GM12878 (cell line): ENCODE data around the gene LRRC41. TPM values are rescaled to one million over a fixed set of nuclear protein-coding genes. Genes with fewer than 3 reads are reported as not detected.

ENCODE experiments used
- ATAC-seq: fragments of 200-7000 bp; cut with Tn5 transposase; 3 replicates; pipeline ENCODE4 v1.9.1; 2020; ENCODE audit warnings: mild to moderate bottlenecking, moderate library complexity
- BruUV-seq: library from RNA; stranded (reverse); fragments of 400-500 nt; replicated peaks from 2 replicates; lab custom pipeline; 2021; lab: Mats Ljungman, UMichigan
- CTCF ChIA-PET: fragments of 300-600 bp; sonication (Branson Sonifier 250); formaldehyde crosslinking; extraction: SDS; loops from one replicate; lab custom pipeline; 2021; ENCODE audit warnings: inconsistent platforms; lab: Yijun Ruan, JAX
- POLR2A ChIA-PET: fragments of 350-600 bp; formaldehyde crosslinking; extraction: SDS; loops from one replicate; lab custom pipeline; 2021; ENCODE audit warnings: inconsistent platforms; lab: Charles Lee
- RAD21 ChIA-PET: fragments of 300-600 bp; sonication (Branson Sonifier 250); formaldehyde crosslinking; loops from one replicate; lab custom pipeline; 2023; ENCODE audit warnings: antibody characterized with exemption; ENCODE audit not compliant: unreplicated experiment; lab: Charles Lee
- SMC1A ChIA-PET: fragments of 300-600 bp; sonication (Branson Sonifier 250); formaldehyde crosslinking; loops from one replicate; lab custom pipeline; 2023; ENCODE audit not compliant: unreplicated experiment, uncharacterized antibody; lab: Charles Lee
- DNase-seq: peaks from one replicate; pipeline ENCODE4 v3.0.0-alpha.2; 2011; ENCODE audit warnings: low read depth, low spot score
- FAIRE-seq: peaks from 3 replicates; lab custom pipeline; 2011; peaks lifted over from hg19 to GRCh38; lab: Jason Lieb, UNC
- H2AFZ ChIP-seq: 2 replicates; pipeline ENCODE4 v1.6.0; 2011; ENCODE audit warnings: low read depth, low read length, control low read depth; ENCODE audit not compliant: control insufficient read depth
- H3K27ac ChIP-seq: 2 replicates; pipeline ENCODE4 v1.5.1; 2011; ENCODE audit warnings: control low read depth; ENCODE audit not compliant: control insufficient read depth, insufficient read depth
- H3K27me3 ChIP-seq, 2 experiments: replicated peaks in 1 of 2; 2 replicates each; pipeline versions ENCODE4 v1.6.0 to v1.6.1; 2011; ENCODE audit warnings: low read length in 1 of 2; ENCODE audit not compliant: control insufficient read depth in 2 of 2, insufficient read depth in 2 of 2
- H3K36me3 ChIP-seq, 2 experiments: 2 replicates each; pipeline ENCODE4 v1.5.1; 2011; ENCODE audit warnings: low read length in 1 of 2; ENCODE audit not compliant: control insufficient read depth in 2 of 2, insufficient read depth in 2 of 2
- H3K4me1 ChIP-seq: 2 replicates; pipeline ENCODE4 v1.6.1; 2011; ENCODE audit warnings: mild to moderate bottlenecking, low read length, moderate library complexity, mixed read lengths; ENCODE audit not compliant: control insufficient read depth, insufficient read depth
- H3K4me2 ChIP-seq: 2 replicates; pipeline ENCODE4 v1.6.0; 2011; ENCODE audit warnings: control low read depth; ENCODE audit not compliant: control insufficient read depth, insufficient read depth
- H3K4me3 ChIP-seq: fragments of 200-600 bp; sonication (generic); 2 replicates; pipeline ENCODE4 v1.5.1; 2016
- H3K79me2 ChIP-seq: 2 replicates; pipeline ENCODE4 v1.6.0; 2011; ENCODE audit warnings: low read length; ENCODE audit not compliant: control insufficient read depth, insufficient read depth
- H3K9ac ChIP-seq: 2 replicates; pipeline ENCODE4 v1.8.0; 2011; ENCODE audit warnings: low read length, control low read depth, mixed read lengths; ENCODE audit not compliant: control insufficient read depth, insufficient read depth
- H3K9me3 ChIP-seq: replicated peaks from 3 replicates; pipeline ENCODE4 v1.5.1; 2011; ENCODE audit warnings: mild to moderate bottlenecking, low read length; ENCODE audit not compliant: control insufficient read depth, insufficient read depth
- H4K20me1 ChIP-seq: 2 replicates; pipeline ENCODE4 v1.6.0; 2011; ENCODE audit not compliant: control insufficient read depth, insufficient read depth
- ELK1 ChIP-seq: IDR thresholded peaks from 2 replicates; pipeline ENCODE4 v1.6.1; 2012; ENCODE audit warnings: low read depth, low read length, improper control_type of control experiment
- NR2C1 ChIP-seq: fragments of 450-650 bp; IDR thresholded peaks from 2 replicates; pipeline ENCODE4 v1.6.1; 2017; ENCODE audit warnings: antibody characterized with exemption, mild to moderate bottlenecking, moderate library complexity
- POLR2AphosphoS5 ChIP-seq: IDR thresholded peaks from 2 replicates; pipeline ENCODE4 v1.6.1; 2011; ENCODE audit warnings: mild to moderate bottlenecking, low read length, inconsistent platforms
- POU2F2 ChIP-seq: IDR thresholded peaks from 3 replicates; pipeline ENCODE4 v1.6.1; 2011; ENCODE audit warnings: low read depth, mild to moderate bottlenecking, low read length, borderline replicate concordance
- SIX5 ChIP-seq: IDR thresholded peaks from 2 replicates; pipeline ENCODE4 v1.6.1; 2011; ENCODE audit warnings: mild to moderate bottlenecking, low read depth, low read length, moderate library complexity; ENCODE audit not compliant: severe bottlenecking
- STAT3 ChIP-seq: IDR thresholded peaks from 2 replicates; pipeline ENCODE4 v1.6.1; 2011; ENCODE audit warnings: low read depth, low read length, improper control_type of control experiment
- WGBS: methylation state at CpG from one replicate; pipeline ENCODE4 v1.1.6; 2016; ENCODE audit warnings: low lambda C conversion rate; ENCODE audit not compliant: insufficient replicate concordance, insufficient coverage; ENCODE audit errors: missing lambda C conversion rate; 5-methylcytosine and 5-hydroxymethylcytosine counted together
- in situ Hi-C: fragments of 300-500 bp; cut with MboI; formaldehyde crosslinking; loops from 9 replicates; pipeline ENCODE4 v1.14.3; 2018; ENCODE audit warnings: mixed read lengths
- intact Hi-C: fragments of 100-400 bp; cut with micrococcal nuclease; formaldehyde crosslinking; loops from one replicate; pipeline ENCODE4 v1.14.2; 2022; ENCODE audit not compliant: unreplicated experiment
- polyA plus RNA-seq, 11 experiments: library from polyadenylated mRNA; depleted of rRNA in 4 of 11; unstranded in 6 of 11; stranded (reverse) in 5 of 11; fragments of >200 nt; fragmentation: Nextera tagmentation in 4 of 11; fragmentation: Illumina TruSeq in 1 of 11; extraction: Ambion mirVana in 4 of 11; extraction: Trizol in 1 of 11; gene quantifications; 1 replicate in 1 of 11; 2 replicates in 10 of 11; pipeline versions ENCODE4 v1.2.1 to v1.2.3, GENCODE V29; 2011 to 2016; ENCODE audit warnings: inconsistent platforms in 2 of 11, missing spikeins in 2 of 11, low read depth in 1 of 11
- total RNA-seq, 4 experiments: library from RNA; depleted of rRNA in 3 of 4; stranded (reverse); fragments of >200 nt in 3 of 4; fragmentation: Illumina TruSeq in 1 of 4; extraction: Trizol in 1 of 4; gene quantifications; 2 replicates each; pipeline versions ENCODE4 v1.2.1 to v1.2.3, GENCODE V29; 2013 to 2021

The LRRC41 gene
- total and polyA plus RNA-seq, 10 of the 15 experiments (the other 5 are each of a cell fraction or from before 2014, with no cell fraction given): 12.0 to 79.9 (median 48.5) TPM

- DNase-seq (no peak), ATAC-seq (no peak), FAIRE-seq (no peak)
- no peaks in the 10 kb centered on the region for H4K20me1 ChIP-seq
- no peak overlapping the region for H2AFZ ChIP-seq
- no peak overlapping the region for H3K4me3 ChIP-seq
- H3K4me2 ChIP-seq: no peak overlapping the region
- no peaks in the 10 kb centered on the region for H3K4me1 ChIP-seq
- WGBS: 100% methylated on average over 2 of the region's 2 CpGs
- H3K36me3 ChIP-seq: peaks cover 6 to 33% of the 10 kb centered on the region in 2 experiments
- ChIA-PET CTCF (interaction anchor here (1.0 to 6.2 kb wide), 4 partner anchors 38 to 72 kb away, joined by 3 to 49 read pairs (median 4); no protein-coding TSS in a partner anchor), SMC1A (no interaction called here), POLR2A (interaction anchor here (0.6 to 1.8 kb wide), 2 partner anchors 9 to 10 kb away, joined by 5 to 12 read pairs; no protein-coding TSS in a partner anchor), RAD21 (interaction anchor here (1.4 kb wide), 1 partner anchor 52 kb away, joined by 4 read pairs; no protein-coding TSS in a partner anchor)
- in situ Hi-C loops: no loop called here
- H3K27ac ChIP-seq: no peak overlapping the region
- no peak overlapping the region for H3K9ac ChIP-seq
- TF ChIP-seq STAT3 (no peak), NR2C1 (no peak)
- no peaks in the 10 kb centered on the region for H3K27me3 ChIP-seq
- intact Hi-C loops: no loop called here
- H3K9me3 ChIP-seq: no peaks in the 10 kb centered on the region
- H3K79me2 ChIP-seq: peaks cover 16% of the 10 kb centered on the region
- BruUV-seq: no TSS peak
These were observed 8.1 kb downstream of the LRRC41 start for GRCh38 chr1:46295306-46295705.

DNA sequence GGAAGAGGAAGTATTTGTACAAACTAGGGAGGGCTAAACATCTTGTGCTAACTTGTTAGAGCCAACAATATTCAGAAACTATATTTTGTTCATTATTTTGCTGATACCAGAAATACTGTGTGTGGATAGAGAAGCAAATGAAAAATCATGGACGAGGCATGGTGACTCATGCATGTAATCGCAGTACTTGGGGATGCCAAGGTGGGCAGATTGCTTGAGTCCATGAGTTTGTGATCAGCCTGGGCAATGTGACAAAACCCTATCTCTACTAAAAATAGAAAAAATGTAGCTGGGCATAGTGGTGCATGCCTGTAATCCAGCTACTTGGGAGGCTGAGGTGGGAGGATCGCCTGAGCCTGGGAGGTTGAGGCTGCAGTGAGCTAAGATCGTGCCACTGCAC is 13.4 kb downstream of the LRRC41 start:
- no peak overlapping the region for H2AFZ ChIP-seq
- ChIA-PET POLR2A (interaction anchor here (0.5 to 0.6 kb wide), 2 partner anchors 27 to 59 kb away, joined by 3 read pairs; no protein-coding TSS in a partner anchor), SMC1A (interaction anchor here (2.1 kb wide), 1 partner anchor 10 kb away, joined by 6 read pairs; no protein-coding TSS in a partner anchor), CTCF (interaction anchor here (1.0 to 1.4 kb wide), 2 partner anchors 44 to 57 kb away, joined by 3 to 4 read pairs; no protein-coding TSS in a partner anchor), RAD21 (no interaction called here)
- H3K9ac ChIP-seq: no peak overlapping the region
- ATAC-seq: no peak
- peaks cover 10 to 15% of the 10 kb centered on the region in 2 experiments for H3K36me3 ChIP-seq
- WGBS: 98% methylated on average over 4 of the region's 4 CpGs
- H3K4me2 ChIP-seq: no peak overlapping the region
- DNase-seq: no peak
- BruUV-seq: no TSS peak
- no peak overlapping the region for H3K27ac ChIP-seq
- H3K4me3 ChIP-seq: no peak overlapping the region
- no peaks in the 10 kb centered on the region for H3K79me2 ChIP-seq
- FAIRE-seq: no peak
- no peaks in the 10 kb centered on the region for H3K9me3 ChIP-seq
- H3K27me3 ChIP-seq: no peaks in the 10 kb centered on the region
- in situ Hi-C loops (no loop called here), intact Hi-C loops (no loop called here)
- no peaks in the 10 kb centered on the region for H3K4me1 ChIP-seq
- no peaks in the 10 kb centered on the region for H4K20me1 ChIP-seq
- TF ChIP-seq SIX5 (no peak), POU2F2 (0 out of 3 replicates have a peak, but pooled peaks have one; percentile 8), POLR2AphosphoS5 (0 out of 2 replicates have a peak, but pooled peaks have one; percentile 59), ELK1 (no peak)
